Caki2 (cell line): ENCODE data around the gene ZNF652. TPM values are rescaled to one million over a fixed set of nuclear protein-coding genes. Genes with fewer than 3 reads are reported as not detected.
"Not testable (repeated sequence)": the region's sequence is repeated elsewhere in the genome, so short reads cannot be mapped to it uniquely, and the experiment has no call there.

Source experiments
- DNase-seq: peaks from one replicate; pipeline ENCODE4 v3.0.0-alpha.2; 2015; ENCODE audit warnings: low read depth
- in situ Hi-C: cut with HindIII; loops from 2 replicates; pipeline ENCODE4 v1.10.0; 2016; ENCODE audit warnings: low sequenced_read_pairs, low pct_unique_long_range_greater_than_20kb, mixed read lengths
- total RNA-seq: library from RNA; depleted of rRNA; stranded (reverse); fragments of >200 nt; shearing (Covaris generic); gene quantifications from 2 replicates; pipeline ENCODE4 v1.2.3, GENCODE V29; 2014; ENCODE audit warnings: low replicate concordance

ZNF652 gene
- total RNA-seq, 1 experiment from 2014 or later, result 24.4 TPM

- in situ Hi-C loops, result no loop called here
- DNase-seq, result no peak
These were observed 73.7 kb downstream of the ZNF652 start for GRCh38 chr17:49288388-49288787.

DNA sequence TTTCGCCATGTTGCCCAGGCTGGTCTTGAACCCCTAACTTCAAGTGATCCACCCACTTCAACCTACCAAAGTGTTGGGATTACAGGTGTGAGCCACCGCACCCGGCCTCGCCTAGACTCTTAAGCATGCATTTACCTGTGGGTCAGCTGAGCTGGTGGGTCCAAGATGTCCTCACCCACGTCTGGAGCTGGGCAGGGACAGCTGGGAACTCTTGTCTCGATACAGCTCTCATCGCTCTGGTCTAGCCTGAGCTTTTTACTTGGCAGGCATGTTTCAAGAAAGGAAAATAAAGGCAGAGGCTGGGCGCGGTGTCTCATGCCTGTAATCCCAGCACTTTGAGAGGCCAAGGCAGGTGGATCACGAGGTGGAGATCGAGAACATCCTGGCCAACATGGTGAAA lies 74.6 kb downstream of the ZNF652 start:
- in situ Hi-C loops, result no loop called here
- no peak for DNase-seq

DNA sequence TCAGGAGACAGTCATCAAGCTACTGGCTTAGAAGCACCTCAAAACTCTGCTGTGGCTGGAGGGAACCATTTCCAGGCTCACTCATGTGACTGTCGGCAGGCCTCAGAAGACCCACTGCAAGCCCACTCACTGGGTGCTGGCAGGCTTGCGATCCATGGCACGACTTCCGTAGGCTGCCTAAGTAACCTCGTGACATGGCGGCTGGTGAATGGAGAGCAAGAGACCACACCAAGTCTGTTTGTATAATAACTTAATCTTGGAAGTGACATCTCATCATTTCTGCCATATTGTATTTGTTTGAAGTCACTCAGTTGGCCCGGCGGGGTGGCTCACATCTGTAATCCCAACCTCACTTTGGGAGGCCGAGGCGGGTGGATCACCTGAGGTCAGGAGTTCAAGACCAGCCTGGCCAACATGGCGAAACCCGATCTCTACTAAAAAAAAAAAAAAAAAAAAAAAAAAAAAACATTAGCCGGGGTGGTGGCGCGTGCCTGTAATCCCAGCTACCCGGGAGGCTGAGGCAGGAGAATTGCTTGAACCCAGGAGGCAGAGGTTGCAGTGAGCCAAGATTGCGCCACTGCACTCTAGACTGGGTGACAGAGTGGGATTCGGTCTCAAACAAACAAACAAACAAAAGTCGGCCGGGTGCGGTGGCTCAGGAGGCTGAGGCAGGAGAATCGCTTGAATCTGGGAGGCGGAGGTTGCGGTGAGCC lies 75.6 kb downstream of the ZNF652 start:
- in situ Hi-C loops, DNase-seq: not testable (repeated sequence)

DNA sequence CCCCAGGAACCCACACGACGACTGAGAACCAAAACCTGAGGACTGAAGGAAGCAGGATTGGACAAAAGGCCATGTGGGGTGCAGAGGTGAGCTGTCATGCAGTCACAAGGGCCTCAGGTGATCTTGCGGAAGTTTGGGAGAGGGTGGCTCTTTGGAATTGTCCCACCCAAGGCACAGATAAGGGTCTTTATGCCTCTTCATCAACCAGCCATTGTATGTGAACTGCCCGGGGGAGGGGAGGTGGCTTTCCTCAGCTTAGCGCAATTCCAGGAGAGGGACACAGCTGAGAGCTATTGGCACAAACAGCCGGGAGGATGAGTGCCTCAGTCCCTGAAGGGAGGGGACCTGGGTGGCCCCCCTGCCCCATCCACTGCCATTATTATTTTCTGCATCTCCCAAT lies 76.3 kb downstream of the ZNF652 start:
- in situ Hi-C loops, result no loop called here
- DNase-seq, result no peak

GRCh38 chr17:49280918-49281317 lies 81.1 kb downstream of the ZNF652 start:
- in situ Hi-C loops, result no loop called here
- DNase-seq, result no peak

DNA sequence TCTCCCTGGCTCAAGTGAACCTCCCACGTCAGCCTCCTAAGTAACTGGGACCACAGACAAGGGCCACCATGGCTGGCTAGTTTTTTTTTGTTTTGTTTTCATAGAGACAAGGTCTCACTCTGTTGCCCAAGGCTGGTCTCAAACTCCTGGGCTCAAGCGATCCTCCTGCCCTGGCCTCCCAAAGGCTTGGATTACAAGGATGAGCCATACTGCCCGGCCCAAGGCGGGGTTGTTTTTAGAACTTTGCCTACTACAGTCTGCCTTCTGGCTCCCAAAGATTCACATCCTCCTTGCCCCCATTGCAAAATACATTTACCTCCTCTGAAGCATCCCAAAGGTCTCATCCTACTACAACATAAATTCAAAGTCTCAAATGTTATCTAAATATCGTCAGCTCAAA lies 82.0 kb downstream of the ZNF652 start:
- in situ Hi-C loops, result no loop called here

GRCh38 chr17:49279263-49280015 lies 82.6 kb downstream of the ZNF652 start:
- in situ Hi-C loops, result not testable (repeated sequence)

More for the DNA sequence above, 82.0 kb downstream of the ZNF652 start:
- no peak for DNase-seq

GRCh38 chr17:49278076-49278475 lies 84.0 kb downstream of the ZNF652 start:
- in situ Hi-C loops, result no loop called here
- DNase-seq, result no peak

More at GRCh38 chr17:49279263-49280015, 82.6 kb downstream of the ZNF652 start:
- not testable (repeated sequence) for DNase-seq

DNA sequence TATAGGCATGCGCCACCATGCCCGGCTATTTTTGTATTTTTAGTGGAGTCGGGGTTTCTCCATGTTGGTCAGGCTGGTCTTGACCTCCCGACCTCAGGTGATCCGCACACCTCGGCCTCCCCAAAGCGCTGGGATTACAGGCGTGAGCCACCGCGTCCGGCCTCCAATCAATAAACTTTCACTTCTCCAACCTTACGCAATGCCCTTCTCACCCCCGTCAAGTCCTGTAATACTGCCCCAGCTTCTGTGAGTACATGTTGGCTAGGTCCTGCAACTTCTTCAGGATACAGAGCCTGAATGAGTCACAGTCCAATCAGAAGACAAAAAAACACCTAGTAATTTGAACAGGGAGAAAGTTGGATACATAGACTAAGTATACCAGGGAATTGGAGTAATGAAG lies 84.4 kb downstream of the ZNF652 start:
- in situ Hi-C loops, result no loop called here
- DNase-seq, result no peak

DNA sequence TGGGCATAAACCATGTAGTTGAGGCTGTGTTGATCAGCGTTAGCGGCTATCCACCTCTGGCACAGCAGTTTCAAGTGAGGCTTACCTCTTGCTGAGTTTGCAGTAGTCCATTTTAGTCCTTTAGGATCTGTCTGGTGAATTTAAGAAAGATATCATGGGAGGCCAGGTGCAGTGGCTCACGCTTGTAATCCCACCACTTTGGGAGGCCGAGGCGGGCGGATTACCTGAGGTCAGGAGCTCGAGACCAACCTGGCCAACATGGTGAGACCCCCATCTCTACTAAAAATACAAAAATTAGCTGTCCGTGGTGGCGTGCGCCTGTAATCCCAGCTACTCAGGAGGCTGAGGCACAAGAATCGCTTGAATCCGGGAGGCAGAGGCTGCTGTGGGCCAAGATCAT lies 86.1 kb downstream of the ZNF652 start:
- in situ Hi-C loops, DNase-seq: not testable (repeated sequence)

DNA sequence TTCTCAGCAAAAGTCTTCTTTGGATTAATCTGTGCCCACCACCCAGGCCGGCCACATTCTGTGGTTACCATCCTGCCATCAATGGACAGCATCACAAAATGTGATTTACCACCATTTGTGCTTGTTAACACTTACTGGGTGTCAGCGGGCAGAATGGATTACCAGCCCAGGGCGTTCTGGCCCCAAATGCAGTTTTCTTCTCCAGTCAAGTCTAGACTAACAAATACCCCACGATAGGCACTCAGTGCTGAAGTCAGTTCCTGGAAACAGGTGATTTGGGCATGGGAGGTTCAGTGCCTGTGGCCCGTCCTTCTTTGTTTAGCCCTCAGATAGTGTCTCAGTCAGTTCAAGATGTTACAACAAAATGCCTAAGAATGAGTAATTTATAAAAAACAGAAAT lies 92.7 kb downstream of the ZNF652 start:
- DNase-seq, result no peak
- in situ Hi-C loops, result no loop called here

DNA sequence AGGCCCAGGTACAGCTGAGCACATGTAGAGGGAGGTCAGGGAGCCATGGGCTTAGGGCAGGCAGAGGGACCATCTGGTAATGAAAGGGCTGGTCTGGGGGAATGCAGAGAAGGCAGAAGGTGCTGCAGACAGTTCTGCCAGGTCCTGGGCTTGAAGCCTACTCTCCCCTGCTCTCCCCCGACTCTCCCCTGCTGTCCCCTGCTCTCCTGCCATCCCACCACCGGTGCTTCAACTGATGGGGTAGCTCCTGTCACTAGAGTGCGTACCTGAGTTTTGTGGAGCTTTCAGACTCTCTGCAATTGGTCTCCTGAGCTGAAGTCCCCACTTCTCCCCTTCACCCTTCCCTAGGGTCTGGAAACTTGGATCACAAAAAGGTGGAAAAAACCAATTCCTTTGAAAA lies 94.1 kb downstream of the ZNF652 start:
- in situ Hi-C loops, result no loop called here
- DNase-seq, result no peak

DNA sequence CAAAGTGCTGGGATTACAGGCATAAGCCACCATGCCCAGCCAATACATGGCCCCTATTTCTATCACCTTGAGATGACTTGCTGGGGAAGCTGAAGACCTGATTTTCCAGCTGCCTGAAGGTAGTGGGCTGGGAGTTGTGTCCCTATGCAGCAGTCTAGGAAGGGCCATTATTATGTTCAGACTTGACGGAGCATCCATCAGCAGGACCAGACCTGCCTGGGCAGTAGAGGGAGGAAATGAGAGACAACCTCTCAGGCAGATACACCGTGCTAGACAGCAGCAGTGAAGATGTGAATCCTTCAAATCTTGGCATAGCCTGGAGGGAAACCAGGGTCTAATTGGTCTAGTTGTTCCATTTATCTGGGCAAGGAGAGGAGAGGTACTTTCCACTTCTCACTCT lies 95.8 kb downstream of the ZNF652 start:
- no peak for DNase-seq
- in situ Hi-C loops, result no loop called here

GRCh38 chr17:49261540-49261939 lies 100.5 kb downstream of the ZNF652 start:
- DNase-seq, in situ Hi-C loops: not testable (repeated sequence)

GRCh38 chr17:49260817-49261291 lies 101.2 kb downstream of the ZNF652 start:
- DNase-seq, result no peak
- in situ Hi-C loops, result no loop called here

- in situ Hi-C loops, result no loop called here
- peak; percentile 69 for DNase-seq
These were observed 101.8 kb downstream of the ZNF652 start for GRCh38 chr17:49260011-49260816.

DNA sequence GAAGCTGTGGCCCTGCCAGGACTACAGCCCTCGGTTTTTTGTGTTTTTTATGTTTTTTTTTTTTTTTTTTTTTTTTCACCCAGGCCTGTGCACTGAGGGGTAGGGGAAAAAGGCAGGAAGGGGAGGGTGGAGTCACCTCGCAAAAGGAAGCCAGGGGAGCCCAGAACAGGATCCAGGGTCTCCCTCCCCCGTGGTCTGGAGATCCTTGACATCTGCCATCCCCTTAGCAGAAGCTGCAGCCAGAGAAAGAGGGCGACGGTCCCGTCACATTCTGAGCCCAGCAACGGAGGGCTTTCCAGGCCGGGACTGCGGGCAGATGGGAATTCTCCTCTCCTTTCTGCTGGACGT lies 102.4 kb downstream of the ZNF652 start:
- no peak for DNase-seq
- in situ Hi-C loops, result no loop called here

DNA sequence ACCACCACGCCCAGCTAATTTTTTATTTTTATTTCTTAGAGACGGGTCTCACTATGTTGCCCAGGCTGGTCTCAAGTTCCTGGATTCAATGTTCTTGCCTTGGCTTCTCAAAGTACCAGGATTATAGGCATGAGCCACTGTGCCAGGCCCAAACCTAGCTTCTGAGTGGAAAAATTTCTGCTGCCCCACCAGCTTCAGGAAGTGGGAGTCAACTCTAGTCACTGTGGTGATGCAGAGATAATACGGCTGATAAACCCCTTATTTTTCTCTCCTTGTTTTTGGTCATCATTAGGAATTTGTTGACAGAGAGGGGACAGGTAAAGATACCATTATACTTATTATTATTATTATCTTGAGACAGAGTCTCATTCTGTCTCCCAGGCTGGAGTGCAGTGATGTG lies 103.7 kb downstream of the ZNF652 start:
- in situ Hi-C loops, result no loop called here
- DNase-seq, result no peak

- DNase-seq, result no peak
- in situ Hi-C loops, result no loop called here
These were observed 106.9 kb downstream of the ZNF652 start for GRCh38 chr17:49255125-49255524.
